Erythroblast (primary cell): ENCODE measurements around the gene LMO2.

Experiments
- GATA1 ChIP-seq: IDR thresholded peaks from 2 replicates; pipeline ENCODE4 v1.6.1; 2011; ENCODE audit warnings: low read depth, mild to moderate bottlenecking, control low read depth, low read length, moderate library complexity
- POLR2A ChIP-seq: IDR thresholded peaks from 2 replicates; pipeline ENCODE4 v1.6.1; 2011; ENCODE audit warnings: mild to moderate bottlenecking, low read length

- TF ChIP-seq POLR2A (peak; percentile 77), GATA1 (no peak)
Measured at GRCh38 chr11:33885338-33886005, 6.4 kb downstream of the LMO2 start.
